ENCODE results near the gene PPFIBP1.

DNA sequence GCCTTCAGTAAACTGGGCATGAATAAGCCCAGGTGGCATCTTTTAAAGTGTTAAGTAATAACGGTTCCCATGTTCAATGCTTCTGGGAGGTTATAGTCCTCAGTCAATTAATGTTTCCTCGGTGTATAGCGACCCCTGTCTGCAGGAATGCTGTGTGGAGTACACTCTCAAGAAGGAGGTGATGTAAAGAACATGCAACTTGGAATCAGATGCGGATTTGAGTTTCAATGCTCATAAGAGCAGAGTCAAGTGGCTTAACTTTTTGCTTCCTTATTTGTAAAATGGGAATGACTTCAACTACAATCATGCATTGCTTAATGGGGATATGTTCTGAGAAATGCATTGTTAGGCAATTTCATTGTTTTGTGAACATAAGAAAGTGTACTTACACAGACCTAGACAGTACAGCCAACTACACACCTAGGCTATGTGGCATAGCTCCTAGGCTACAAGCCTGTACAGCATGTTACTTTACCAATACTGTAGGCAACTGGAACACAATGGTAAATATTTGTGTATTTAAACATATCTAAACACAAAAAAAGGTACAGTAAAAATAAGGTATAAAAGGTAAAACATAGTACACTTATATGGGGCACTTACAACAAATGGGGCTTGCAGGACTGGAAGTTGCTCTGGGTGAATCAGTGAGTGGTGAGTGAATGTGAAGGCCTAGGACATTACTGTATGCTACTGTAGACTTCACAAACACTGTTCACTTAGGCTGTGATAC is 179.9 kb downstream of the PPFIBP1 start:
- TF ChIP-seq TCF12 (IDR thresholded peaks at IDR 0.05; ENCODE audit: low read depth, low read length) (no peak), POLR2A (IDR thresholded peaks at IDR 0.05; ENCODE audit: control extremely low read depth in 1 of 2, low read depth in 2 of 2, low read length in 2 of 2) (no peak), EP300 (IDR thresholded peaks at IDR 0.05; ENCODE audit: borderline replicate concordance in 1 of 2, low read depth in 2 of 2, low read length in 2 of 2) (no peak), CHD2 (IDR thresholded peaks at IDR 0.05; ENCODE audit: low read length) (no peak), YY1 (IDR thresholded peaks at IDR 0.05; ENCODE audit: low read depth, low read length) (no peak), BCL11A (IDR thresholded peaks at IDR 0.05; ENCODE audit: low read depth in 2 of 2, low read length in 2 of 2) (no peak)
- TF ChIP-seq, protein P1, sequence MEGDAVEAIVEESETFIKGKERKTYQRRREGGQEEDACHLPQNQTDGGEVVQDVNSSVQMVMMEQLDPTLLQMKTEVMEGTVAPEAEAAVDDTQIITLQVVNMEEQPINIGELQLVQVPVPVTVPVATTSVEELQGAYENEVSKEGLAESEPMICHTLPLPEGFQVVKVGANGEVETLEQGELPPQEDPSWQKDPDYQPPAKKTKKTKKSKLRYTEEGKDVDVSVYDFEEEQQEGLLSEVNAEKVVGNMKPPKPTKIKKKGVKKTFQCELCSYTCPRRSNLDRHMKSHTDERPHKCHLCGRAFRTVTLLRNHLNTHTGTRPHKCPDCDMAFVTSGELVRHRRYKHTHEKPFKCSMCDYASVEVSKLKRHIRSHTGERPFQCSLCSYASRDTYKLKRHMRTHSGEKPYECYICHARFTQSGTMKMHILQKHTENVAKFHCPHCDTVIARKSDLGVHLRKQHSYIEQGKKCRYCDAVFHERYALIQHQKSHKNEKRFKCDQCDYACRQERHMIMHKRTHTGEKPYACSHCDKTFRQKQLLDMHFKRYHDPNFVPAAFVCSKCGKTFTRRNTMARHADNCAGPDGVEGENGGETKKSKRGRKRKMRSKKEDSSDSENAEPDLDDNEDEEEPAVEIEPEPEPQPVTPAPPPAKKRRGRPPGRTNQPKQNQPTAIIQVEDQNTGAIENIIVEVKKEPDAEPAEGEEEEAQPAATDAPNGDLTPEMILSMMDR (IDR thresholded peaks at IDR 0.05; ENCODE audit: control extremely low read depth in 1 of 3, insufficient read depth in 1 of 3, low read depth in 1 of 3, low read length in 3 of 3) = peak in 2 of 3 experiments; percentile 69 to 92; a peak in 3 of 4 replicates
- TF ChIP-seq, protein P2, sequence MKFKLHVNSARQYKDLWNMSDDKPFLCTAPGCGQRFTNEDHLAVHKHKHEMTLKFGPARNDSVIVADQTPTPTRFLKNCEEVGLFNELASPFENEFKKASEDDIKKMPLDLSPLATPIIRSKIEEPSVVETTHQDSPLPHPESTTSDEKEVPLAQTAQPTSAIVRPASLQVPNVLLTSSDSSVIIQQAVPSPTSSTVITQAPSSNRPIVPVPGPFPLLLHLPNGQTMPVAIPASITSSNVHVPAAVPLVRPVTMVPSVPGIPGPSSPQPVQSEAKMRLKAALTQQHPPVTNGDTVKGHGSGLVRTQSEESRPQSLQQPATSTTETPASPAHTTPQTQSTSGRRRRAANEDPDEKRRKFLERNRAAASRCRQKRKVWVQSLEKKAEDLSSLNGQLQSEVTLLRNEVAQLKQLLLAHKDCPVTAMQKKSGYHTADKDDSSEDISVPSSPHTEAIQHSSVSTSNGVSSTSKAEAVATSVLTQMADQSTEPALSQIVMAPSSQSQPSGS (IDR thresholded peaks at IDR 0.05; ENCODE audit: low read length) = no peak

All from H1 (cell line).